K562 (cell line): ENCODE data around the gene ANKS1B. TPM values are rescaled to one million over a fixed set of nuclear protein-coding genes. Genes with fewer than 3 reads are reported as not detected.

Experiments used
- RBBP5 ChIP-seq: fragments of 200-600 bp; sonication (generic); IDR thresholded peaks from 2 replicates; pipeline ENCODE4 v1.6.1; 2012; ENCODE audit warnings: borderline replicate concordance, mild to moderate bottlenecking, low read length, control low read depth, inconsistent platforms; ENCODE audit not compliant: insufficient read depth, poor library complexity, severe bottlenecking
- RBFOX2 ChIP-seq: fragments of 200-400 bp; formaldehyde crosslinking; IDR thresholded peaks from 2 replicates; pipeline ENCODE4 v1.6.1; 2017; ENCODE audit warnings: low read depth, mild to moderate bottlenecking, low read length, moderate library complexity
- TBP ChIP-seq: optimal IDR thresholded peaks from 2 replicates; pipeline ENCODE3; 2011; ENCODE audit warnings: low read depth, low read length, improper control_type of control experiment
- polyA plus RNA-seq, 8 experiments: library from polyadenylated mRNA; depleted of rRNA in 4 of 8; stranded (reverse) in 5 of 8; unstranded in 3 of 8; fragments of >200 nt; fragmentation: Nextera tagmentation in 2 of 8; fragmentation: Illumina TruSeq in 1 of 8; extraction: Ambion mirVana in 2 of 8; extraction: Trizol in 1 of 8; gene quantifications; 2 replicates each; pipeline versions ENCODE4 v1.2.1 to v1.2.3, GENCODE V29; 2011 to 2014; ENCODE audit warnings: inconsistent platforms in 1 of 8, missing spikeins in 1 of 8
- total RNA-seq, 7 experiments: library from RNA; depleted of rRNA in 6 of 7; stranded (reverse); fragments of >200 nt in 6 of 7; fragmentation: Illumina TruSeq in 2 of 7; extraction: Trizol in 2 of 7; gene quantifications; 2 replicates each; pipeline versions ENCODE4 v1.2.1 to v1.2.3, GENCODE V29; 2011 to 2021; ENCODE audit warnings: low replicate concordance in 1 of 7
- TF ChIP-seq, protein P1 (sequence below): sonication (generic); formaldehyde crosslinking; IDR thresholded peaks from 2 replicates; pipeline ENCODE4 v1.8.0; 2022; ENCODE audit warnings: mild to moderate bottlenecking, missing genetic modification reagents, borderline replicate concordance
- TF ChIP-seq, protein P2 (sequence below): fragments of 250-450 bp; sonication (Bioruptor Pico); IDR thresholded peaks from 2 replicates; pipeline ENCODE4 v1.5.0; 2021
- TF ChIP-seq, protein P3 (sequence below): fragments of 450-650 bp; IDR thresholded peaks from one replicate; pipeline ENCODE4 v1.6.1; 2018; ENCODE audit warnings: mild to moderate bottlenecking, moderate library complexity; ENCODE audit not compliant: partially characterized antibody

The ANKS1B gene
- total and polyA plus RNA-seq, 9 of the 15 experiments (the other 6 are each of a cell fraction or from before 2014, with no cell fraction given) = 0.04 to 0.47 (median 0.28) TPM; not detected in 4

DNA sequence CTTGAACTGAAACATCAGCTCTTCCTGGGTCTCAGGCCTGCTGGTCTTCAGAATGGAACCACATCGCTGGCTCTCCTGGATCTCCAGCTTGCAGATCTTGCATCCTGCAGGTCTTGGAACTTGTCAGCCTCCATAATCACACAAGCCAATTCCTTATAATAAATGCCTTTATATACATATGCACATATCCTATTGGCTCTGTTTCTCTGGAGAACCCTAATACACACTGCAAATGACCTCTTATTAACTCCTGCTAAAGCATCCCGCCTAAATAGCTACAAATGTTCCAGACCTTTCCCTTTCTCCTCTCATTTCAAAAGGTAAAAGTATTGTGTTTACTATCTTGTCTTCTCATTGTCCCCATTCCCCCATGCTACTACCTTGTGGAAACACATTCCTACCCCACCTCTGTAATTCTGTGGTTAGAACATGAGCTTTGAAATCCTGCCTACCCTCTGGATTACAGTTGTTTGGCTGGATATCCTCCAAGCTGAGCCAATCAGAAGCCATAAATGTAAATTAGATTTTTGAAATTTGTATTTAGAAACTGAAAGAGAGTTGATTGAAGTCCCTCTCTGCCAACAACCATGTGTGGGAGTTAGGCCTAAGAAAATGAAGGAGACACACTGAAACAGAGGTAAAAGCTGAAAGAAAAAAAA, 58.1 kb downstream of the ANKS1B start (continued):
- TF ChIP-seq, protein P1, sequence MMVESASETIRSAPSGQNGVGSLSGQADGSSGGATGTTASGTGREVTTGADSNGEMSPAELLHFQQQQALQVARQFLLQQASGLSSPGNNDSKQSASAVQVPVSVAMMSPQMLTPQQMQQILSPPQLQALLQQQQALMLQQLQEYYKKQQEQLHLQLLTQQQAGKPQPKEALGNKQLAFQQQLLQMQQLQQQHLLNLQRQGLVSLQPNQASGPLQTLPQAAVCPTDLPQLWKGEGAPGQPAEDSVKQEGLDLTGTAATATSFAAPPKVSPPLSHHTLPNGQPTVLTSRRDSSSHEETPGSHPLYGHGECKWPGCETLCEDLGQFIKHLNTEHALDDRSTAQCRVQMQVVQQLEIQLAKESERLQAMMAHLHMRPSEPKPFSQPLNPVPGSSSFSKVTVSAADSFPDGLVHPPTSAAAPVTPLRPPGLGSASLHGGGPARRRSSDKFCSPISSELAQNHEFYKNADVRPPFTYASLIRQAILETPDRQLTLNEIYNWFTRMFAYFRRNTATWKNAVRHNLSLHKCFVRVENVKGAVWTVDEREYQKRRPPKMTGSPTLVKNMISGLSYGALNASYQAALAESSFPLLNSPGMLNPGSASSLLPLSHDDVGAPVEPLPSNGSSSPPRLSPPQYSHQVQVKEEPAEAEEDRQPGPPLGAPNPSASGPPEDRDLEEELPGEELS (CRISPR knock-in tag) = no peak
- TF ChIP-seq, protein P2, sequence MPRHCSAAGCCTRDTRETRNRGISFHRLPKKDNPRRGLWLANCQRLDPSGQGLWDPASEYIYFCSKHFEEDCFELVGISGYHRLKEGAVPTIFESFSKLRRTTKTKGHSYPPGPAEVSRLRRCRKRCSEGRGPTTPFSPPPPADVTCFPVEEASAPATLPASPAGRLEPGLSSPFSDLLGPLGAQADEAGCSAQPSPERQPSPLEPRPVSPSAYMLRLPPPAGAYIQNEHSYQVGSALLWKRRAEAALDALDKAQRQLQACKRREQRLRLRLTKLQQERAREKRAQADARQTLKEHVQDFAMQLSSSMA (CRISPR knock-in tag) = no peak
- TF ChIP-seq RBBP5 = no peak
- TF ChIP-seq RBFOX2 = no peak
- TF ChIP-seq TBP = no peak
- TF ChIP-seq, protein P3, sequence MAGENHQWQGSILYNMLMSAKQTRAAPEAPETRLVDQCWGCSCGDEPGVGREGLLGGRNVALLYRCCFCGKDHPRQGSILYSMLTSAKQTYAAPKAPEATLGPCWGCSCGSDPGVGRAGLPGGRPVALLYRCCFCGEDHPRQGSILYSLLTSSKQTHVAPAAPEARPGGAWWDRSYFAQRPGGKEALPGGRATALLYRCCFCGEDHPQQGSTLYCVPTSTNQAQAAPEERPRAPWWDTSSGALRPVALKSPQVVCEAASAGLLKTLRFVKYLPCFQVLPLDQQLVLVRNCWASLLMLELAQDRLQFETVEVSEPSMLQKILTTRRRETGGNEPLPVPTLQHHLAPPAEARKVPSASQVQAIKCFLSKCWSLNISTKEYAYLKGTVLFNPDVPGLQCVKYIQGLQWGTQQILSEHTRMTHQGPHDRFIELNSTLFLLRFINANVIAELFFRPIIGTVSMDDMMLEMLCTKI = no peak
